C4-2B (cell line): Measurements from ENCODE around the gene MPP3.

Experiments used
- ZFX ChIP-seq: fragments of 450-650 bp; IDR thresholded peaks from 2 replicates; pipeline ENCODE4 v1.6.1; 2017
- TF ChIP-seq, protein P1 (sequence below): fragments of 450-650 bp; conservative IDR thresholded peaks from 2 replicates; pipeline ENCODE4 v1.5.1; 2017; ENCODE audit warnings: mild to moderate bottlenecking

DNA sequence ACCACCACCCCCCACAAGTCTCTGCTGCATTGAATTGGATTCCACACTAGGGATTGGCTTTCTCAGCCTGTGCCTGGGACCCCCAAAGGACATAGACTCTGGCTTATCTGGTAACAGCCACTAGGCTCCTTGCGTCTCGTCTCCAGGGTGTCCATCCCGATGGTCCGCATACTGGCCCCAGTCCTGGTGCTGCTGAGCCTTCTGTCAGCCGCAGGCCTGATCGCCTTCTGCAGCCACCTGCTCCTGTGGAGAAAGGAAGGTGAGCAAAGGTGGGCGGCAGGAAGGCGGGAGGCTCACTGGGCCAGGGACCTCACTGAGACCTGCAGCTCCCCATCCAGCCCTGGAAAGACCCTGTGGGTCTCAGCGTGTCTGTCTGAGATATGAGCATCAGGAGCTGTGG, 22.1 kb upstream of the MPP3 start:
- TF ChIP-seq, protein P1, sequence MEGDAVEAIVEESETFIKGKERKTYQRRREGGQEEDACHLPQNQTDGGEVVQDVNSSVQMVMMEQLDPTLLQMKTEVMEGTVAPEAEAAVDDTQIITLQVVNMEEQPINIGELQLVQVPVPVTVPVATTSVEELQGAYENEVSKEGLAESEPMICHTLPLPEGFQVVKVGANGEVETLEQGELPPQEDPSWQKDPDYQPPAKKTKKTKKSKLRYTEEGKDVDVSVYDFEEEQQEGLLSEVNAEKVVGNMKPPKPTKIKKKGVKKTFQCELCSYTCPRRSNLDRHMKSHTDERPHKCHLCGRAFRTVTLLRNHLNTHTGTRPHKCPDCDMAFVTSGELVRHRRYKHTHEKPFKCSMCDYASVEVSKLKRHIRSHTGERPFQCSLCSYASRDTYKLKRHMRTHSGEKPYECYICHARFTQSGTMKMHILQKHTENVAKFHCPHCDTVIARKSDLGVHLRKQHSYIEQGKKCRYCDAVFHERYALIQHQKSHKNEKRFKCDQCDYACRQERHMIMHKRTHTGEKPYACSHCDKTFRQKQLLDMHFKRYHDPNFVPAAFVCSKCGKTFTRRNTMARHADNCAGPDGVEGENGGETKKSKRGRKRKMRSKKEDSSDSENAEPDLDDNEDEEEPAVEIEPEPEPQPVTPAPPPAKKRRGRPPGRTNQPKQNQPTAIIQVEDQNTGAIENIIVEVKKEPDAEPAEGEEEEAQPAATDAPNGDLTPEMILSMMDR: no peak
- no peak for TF ChIP-seq ZFX
